NCI-H748 (cell line): Measurements from ENCODE around the gene SIAE.

Experiments
- DNase-seq: peaks from one replicate; lab custom pipeline; 2025; ENCODE audit not compliant: unreplicated experiment; lab: John Stamatoyannopoulos, UW

The SIAE gene

GRCh38 chr11:124583781-124584180 lies 89.8 kb downstream of the SIAE start:
- DNase-seq, result peak; percentile 90
